ENCODE measurements around the gene ZNF831.

DNA sequence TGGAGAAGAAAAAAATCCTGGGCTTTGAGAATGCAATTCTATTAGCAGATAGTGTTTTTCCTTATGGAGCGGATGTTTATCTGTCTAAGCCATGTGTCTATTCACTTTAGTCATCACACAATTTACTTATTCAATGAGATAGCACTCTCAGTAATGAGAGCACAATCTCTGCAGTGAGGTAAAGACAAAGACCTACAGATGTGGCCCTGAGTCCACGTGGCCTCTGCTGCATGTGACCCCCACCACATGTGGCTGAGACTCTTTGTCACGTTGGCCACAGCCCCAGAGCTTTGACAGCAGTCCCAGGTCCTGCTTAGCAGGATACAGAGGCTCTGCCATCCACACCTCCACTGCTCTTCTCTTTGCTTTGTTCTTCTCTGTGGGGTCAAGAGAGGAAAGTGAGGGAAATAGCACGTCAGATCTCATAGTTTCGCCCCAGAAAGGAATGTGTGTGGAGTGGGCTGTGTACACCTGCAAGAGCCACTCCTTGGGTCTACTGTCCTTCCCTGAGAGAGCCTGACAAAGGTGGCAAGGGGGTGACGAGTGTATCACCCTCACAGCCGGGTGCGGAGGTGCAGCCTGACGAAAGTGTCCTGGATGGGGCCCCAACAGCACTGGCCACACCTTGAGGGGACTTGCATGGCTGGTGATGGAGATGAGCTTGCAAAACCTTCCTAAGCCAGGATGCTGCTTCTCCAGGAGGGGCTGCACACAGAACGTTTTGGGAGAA lies 40.7 kb downstream of the ZNF831 start:
- TF ChIP-seq POLR2A (IDR thresholded peaks at IDR 0.05): no peak
- TF ChIP-seq, protein P1, sequence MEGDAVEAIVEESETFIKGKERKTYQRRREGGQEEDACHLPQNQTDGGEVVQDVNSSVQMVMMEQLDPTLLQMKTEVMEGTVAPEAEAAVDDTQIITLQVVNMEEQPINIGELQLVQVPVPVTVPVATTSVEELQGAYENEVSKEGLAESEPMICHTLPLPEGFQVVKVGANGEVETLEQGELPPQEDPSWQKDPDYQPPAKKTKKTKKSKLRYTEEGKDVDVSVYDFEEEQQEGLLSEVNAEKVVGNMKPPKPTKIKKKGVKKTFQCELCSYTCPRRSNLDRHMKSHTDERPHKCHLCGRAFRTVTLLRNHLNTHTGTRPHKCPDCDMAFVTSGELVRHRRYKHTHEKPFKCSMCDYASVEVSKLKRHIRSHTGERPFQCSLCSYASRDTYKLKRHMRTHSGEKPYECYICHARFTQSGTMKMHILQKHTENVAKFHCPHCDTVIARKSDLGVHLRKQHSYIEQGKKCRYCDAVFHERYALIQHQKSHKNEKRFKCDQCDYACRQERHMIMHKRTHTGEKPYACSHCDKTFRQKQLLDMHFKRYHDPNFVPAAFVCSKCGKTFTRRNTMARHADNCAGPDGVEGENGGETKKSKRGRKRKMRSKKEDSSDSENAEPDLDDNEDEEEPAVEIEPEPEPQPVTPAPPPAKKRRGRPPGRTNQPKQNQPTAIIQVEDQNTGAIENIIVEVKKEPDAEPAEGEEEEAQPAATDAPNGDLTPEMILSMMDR (IDR thresholded peaks at IDR 0.05): no peak

Data from suprapubic skin (tissue), 3 donors.